Nephron (organoid): Measurements from ENCODE around the gene ACP7.
"Not testable (repeated sequence)": the region's sequence is repeated elsewhere in the genome, so short reads cannot be mapped to it uniquely, and the experiment has no call there.

Experiments used
- H3K27ac Mint-ChIP-seq, 3 experiments: 2 replicates each; pipeline ENCODE4 v1.8.0; 2020; ENCODE audit warnings: mixed read lengths in 3 of 3, mild to moderate bottlenecking in 2 of 3, moderate library complexity in 1 of 3
- H3K27me3 Mint-ChIP-seq: 2 replicates; pipeline ENCODE4 v1.8.0; 2021; ENCODE audit warnings: low read depth, mild to moderate bottlenecking, moderate library complexity, mixed read lengths
- H3K36me3 Mint-ChIP-seq: 2 replicates; pipeline ENCODE4 v1.8.0; 2020; ENCODE audit warnings: low read depth, mixed read lengths
- H3K4me1 Mint-ChIP-seq: 2 replicates; pipeline ENCODE4 v1.8.0; 2020; ENCODE audit warnings: mixed read lengths
- H3K4me3 Mint-ChIP-seq, 3 experiments: 2 replicates each; pipeline ENCODE4 v1.8.0; 2020; ENCODE audit warnings: mild to moderate bottlenecking in 3 of 3, mixed read lengths in 3 of 3, moderate library complexity in 2 of 3
- H3K9me3 Mint-ChIP-seq: 2 replicates; pipeline ENCODE4 v1.8.0; 2020; ENCODE audit warnings: mixed read lengths
- TF ChIP-seq, protein P1 (sequence below), 3 experiments: fragments of 200-600 bp; sonication (generic); IDR thresholded peaks; one replicate each; pipeline ENCODE4 v1.5.0; 2021; ENCODE audit warnings: antibody characterized with exemption in 3 of 3; ENCODE audit not compliant: unreplicated experiment in 3 of 3

The ACP7 gene

GRCh38 chr19:39067104-39067503 lies 17.1 kb upstream of the ACP7 start:
- Mint-ChIP-seq H3K9me3 (no peaks in the 10 kb centered on the region), H3K4me1 (no peaks in the 10 kb centered on the region), H3K4me3 (no peak overlapping the region), H3K36me3 (no peaks in the 10 kb centered on the region), H3K27ac (no peak overlapping the region), H3K27me3 (peaks cover 5% of the 10 kb centered on the region)
- TF ChIP-seq, protein P1, sequence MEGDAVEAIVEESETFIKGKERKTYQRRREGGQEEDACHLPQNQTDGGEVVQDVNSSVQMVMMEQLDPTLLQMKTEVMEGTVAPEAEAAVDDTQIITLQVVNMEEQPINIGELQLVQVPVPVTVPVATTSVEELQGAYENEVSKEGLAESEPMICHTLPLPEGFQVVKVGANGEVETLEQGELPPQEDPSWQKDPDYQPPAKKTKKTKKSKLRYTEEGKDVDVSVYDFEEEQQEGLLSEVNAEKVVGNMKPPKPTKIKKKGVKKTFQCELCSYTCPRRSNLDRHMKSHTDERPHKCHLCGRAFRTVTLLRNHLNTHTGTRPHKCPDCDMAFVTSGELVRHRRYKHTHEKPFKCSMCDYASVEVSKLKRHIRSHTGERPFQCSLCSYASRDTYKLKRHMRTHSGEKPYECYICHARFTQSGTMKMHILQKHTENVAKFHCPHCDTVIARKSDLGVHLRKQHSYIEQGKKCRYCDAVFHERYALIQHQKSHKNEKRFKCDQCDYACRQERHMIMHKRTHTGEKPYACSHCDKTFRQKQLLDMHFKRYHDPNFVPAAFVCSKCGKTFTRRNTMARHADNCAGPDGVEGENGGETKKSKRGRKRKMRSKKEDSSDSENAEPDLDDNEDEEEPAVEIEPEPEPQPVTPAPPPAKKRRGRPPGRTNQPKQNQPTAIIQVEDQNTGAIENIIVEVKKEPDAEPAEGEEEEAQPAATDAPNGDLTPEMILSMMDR (IDR thresholded peaks at IDR 0.05; ENCODE audit: unreplicated experiment in 3 of 3): no peak

GRCh38 chr19:39068259-39068658 lies 15.9 kb upstream of the ACP7 start:
- H3K4me3 Mint-ChIP-seq, H3K36me3 Mint-ChIP-seq, H3K27me3 Mint-ChIP-seq, H3K9me3 Mint-ChIP-seq, H3K27ac Mint-ChIP-seq, H3K4me1 Mint-ChIP-seq: not testable (repeated sequence)

- H3K9me3 Mint-ChIP-seq: no peaks in the 10 kb centered on the region
- TF ChIP-seq, protein P1 (IDR thresholded peaks at IDR 0.05; ENCODE audit: unreplicated experiment in 3 of 3): no peak
- H3K27ac Mint-ChIP-seq: no peak overlapping the region
- H3K4me1 Mint-ChIP-seq: no peaks in the 10 kb centered on the region
- no peak overlapping the region for H3K4me3 Mint-ChIP-seq
- peaks cover 16% of the 10 kb centered on the region for H3K27me3 Mint-ChIP-seq
- no peaks in the 10 kb centered on the region for H3K36me3 Mint-ChIP-seq
These were observed 13.3 kb upstream of the ACP7 start for GRCh38 chr19:39070888-39071287.

DNA sequence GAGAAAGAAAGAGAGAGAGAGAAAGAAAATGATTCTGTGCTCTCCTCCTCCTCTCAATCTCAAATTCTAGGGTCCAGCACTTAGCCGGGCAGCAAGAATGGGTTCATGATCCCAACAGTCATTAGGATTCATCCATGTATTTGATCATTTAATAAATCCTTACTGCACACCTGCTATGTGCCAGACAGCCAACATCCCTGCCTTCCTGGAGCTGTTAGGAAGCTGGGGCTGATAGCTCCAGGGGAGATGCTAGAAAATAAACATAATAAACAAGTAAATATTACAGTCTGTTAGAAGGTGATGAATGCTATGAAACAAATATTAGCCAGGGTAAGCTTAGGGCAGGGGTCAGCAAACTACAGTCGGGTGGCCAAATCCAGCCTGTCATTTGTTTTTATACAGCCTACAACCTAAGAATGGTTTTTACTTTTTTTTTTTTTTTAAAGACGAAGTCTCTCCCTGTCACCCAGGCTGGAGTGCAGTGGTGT lies 9.9 kb upstream of the ACP7 start:
- Mint-ChIP-seq H3K36me3 (no peaks in the 10 kb centered on the region), H3K9me3 (no peaks in the 10 kb centered on the region), H3K4me1 (no peaks in the 10 kb centered on the region), H3K27me3 (peaks cover 25% of the 10 kb centered on the region), H3K27ac (no peak overlapping the region), H3K4me3 (no peak overlapping the region)
- TF ChIP-seq, protein P1 (IDR thresholded peaks at IDR 0.05; ENCODE audit: unreplicated experiment in 3 of 3): no peak

GRCh38 chr19:39074942-39075341 lies 9.2 kb upstream of the ACP7 start:
- peaks cover 32% of the 10 kb centered on the region for H3K27me3 Mint-ChIP-seq
- H3K36me3 Mint-ChIP-seq: no peaks in the 10 kb centered on the region

DNA sequence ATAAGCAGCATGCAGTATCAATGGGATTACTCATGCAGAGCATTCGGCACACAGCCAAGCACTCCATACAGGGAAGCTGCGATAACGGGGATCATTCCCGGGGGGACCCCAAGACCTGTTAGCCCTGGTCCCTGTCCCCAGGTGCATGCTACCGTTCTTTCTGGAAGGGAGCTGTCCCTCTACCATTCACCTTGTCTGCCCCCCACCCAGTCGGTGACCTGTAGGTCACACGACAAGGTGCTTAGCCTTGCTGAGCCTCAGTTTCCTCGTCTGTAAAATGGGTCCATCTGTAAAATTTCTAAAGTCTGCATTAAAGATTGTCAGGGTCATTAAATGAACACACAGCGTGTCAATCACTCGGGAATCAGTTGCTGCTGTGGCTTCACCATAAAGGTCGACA lies 6.8 kb upstream of the ACP7 start:
- Mint-ChIP-seq H3K27me3 (peaks cover 46% of the 10 kb centered on the region), H3K4me3 (no peak overlapping the region), H3K27ac (no peak overlapping the region), H3K36me3 (no peaks in the 10 kb centered on the region), H3K4me1 (no peaks in the 10 kb centered on the region), H3K9me3 (no peaks in the 10 kb centered on the region)
- TF ChIP-seq, protein P1 (IDR thresholded peaks at IDR 0.05; ENCODE audit: unreplicated experiment in 3 of 3): no peak

More at GRCh38 chr19:39074942-39075341, 9.2 kb upstream of the ACP7 start:
- Mint-ChIP-seq H3K27ac (no peak overlapping the region), H3K4me3 (no peak overlapping the region), H3K4me1 (no peaks in the 10 kb centered on the region), H3K9me3 (no peaks in the 10 kb centered on the region)
- TF ChIP-seq, protein P1 (IDR thresholded peaks at IDR 0.05; ENCODE audit: unreplicated experiment in 3 of 3): no peak
